Heart left ventricle (tissue), 16 donors: ENCODE measurements around the gene EVPLL. TPM values are rescaled to one million over a fixed set of nuclear protein-coding genes. Genes with fewer than 3 reads are reported as not detected.
"Not testable (repeated sequence)": the region's sequence is repeated elsewhere in the genome, so short reads cannot be mapped to it uniquely, and the experiment has no call there.

Experiments
- ATAC-seq, 4 donors: fragments of 200-7000 bp; cut with Tn5 transposase; one replicate each; pipeline ENCODE4 v1.9.1; 2020 to 2022; ENCODE audit warnings: moderate library complexity in 4 of 4, mild to moderate bottlenecking in 3 of 4, moderate number of reproducible peaks in 1 of 4
- DNase-seq, 5 donors: peaks; one replicate each; pipeline ENCODE4 v3.0.0-alpha.2; 2020
- H3K27ac ChIP-seq, 12 donors: fragments of 200-600 bp; sonication (generic) in 4 of 12; one replicate each; pipeline versions ENCODE4 v1.5.0 to v1.8.0; 2016 to 2022; ENCODE audit warnings: mild to moderate bottlenecking in 2 of 12
- H3K27me3 ChIP-seq, 9 donors: fragments of 200-600 bp; sonication (generic) in 2 of 9; one replicate each; pipeline versions ENCODE4 v1.5.1 to v1.8.0; 2016 to 2022; ENCODE audit warnings: mild to moderate bottlenecking in 3 of 9
- H3K36me3 ChIP-seq, 9 donors: fragments of 200-600 bp; sonication (generic) in 2 of 9; one replicate each; pipeline versions ENCODE4 v1.5.0 to v1.8.0; 2018 to 2022; ENCODE audit warnings: mild to moderate bottlenecking in 2 of 9
- H3K4me1 ChIP-seq, 12 donors: fragments of 200-600 bp; sonication (generic) in 4 of 12; one replicate each; pipeline versions ENCODE4 v1.5.0 to v1.8.0; 2016 to 2022; ENCODE audit warnings: mild to moderate bottlenecking in 3 of 12
- H3K4me3 ChIP-seq, 12 donors: fragments of 200-600 bp; sonication (generic) in 4 of 12; one replicate each; pipeline versions ENCODE4 v1.5.0 to v1.8.0; 2017 to 2022; ENCODE audit warnings: mild to moderate bottlenecking in 9 of 12, moderate library complexity in 4 of 12
- H3K9me3 ChIP-seq, 12 donors: fragments of 200-600 bp; sonication (generic) in 4 of 12; one replicate each; pipeline versions ENCODE4 v1.5.0 to v1.8.0; 2016 to 2022; ENCODE audit warnings: mild to moderate bottlenecking in 1 of 12
- POLR2A ChIP-seq, 2 donors: fragments of 450-650 bp; IDR thresholded peaks; one replicate each; pipeline ENCODE4 v1.6.1; 2017; ENCODE audit warnings: antibody characterized with exemption in 2 of 2, mild to moderate bottlenecking in 2 of 2, moderate library complexity in 2 of 2
- WGBS, 4 donors: extraction: QIAGEN DNeasy Blood & Tissue Kit in 2 of 4; methylation state at CpG; one replicate each; pipeline versions ENCODE4 v1.1.5 to v1.1.7; 2013 to 2018; 5-methylcytosine and 5-hydroxymethylcytosine counted together
- intact Hi-C, 10 donors: fragments of 100-400 bp; cut with DNase I; formaldehyde crosslinking; loops; one replicate each; pipeline versions ENCODE4 v1.11.1 to v1.14.2; 2022
- polyA plus RNA-seq, 2 donors: library from polyadenylated mRNA; stranded (reverse); fragments of 200-250 nt; gene quantifications; one replicate each; pipeline ENCODE4 v1.2.3, GENCODE V29; 2013
- total RNA-seq, 9 donors: library from RNA; depleted of rRNA in 2 of 9; stranded (reverse); fragments of >200 nt in 2 of 9; fragmentation: NEBNext Ultra II Directional in 3 of 9; extraction: Animal tissue kit (Norgen Biotek cat#: 25700) in 3 of 9; gene quantifications; one replicate each; pipeline versions ENCODE4 v1.1.0 to v1.2.4, GENCODE V29; 2016 to 2023
- TF ChIP-seq, protein P1 (sequence below), 12 donors: fragments of 200-600 bp; sonication (generic) in 4 of 12; IDR thresholded peaks; one replicate each; pipeline versions ENCODE4 v1.5.0 to v1.8.0; 2018 to 2022; ENCODE audit warnings: antibody characterized with exemption in 12 of 12, mild to moderate bottlenecking in 5 of 12
- donor health status: ischemic (EF 13 %, LVEDD 7.1; RV severe dilation, severe dysfunction).
- donor health status: healthy with polysubstance abuse.
- donor health status: DM: no; HTN: yes; CAD: no.
- donor health status: DM: no; HTN: no; CAD: no.
- donor health status: ischemic (EF 25% LVEDD 6.9; RV normal size, moderate dysfunction).
- donor health status: ischemic (EF 25% LVEDD 5.7; RV mildly dilated, moderate dysfunction).
- donor health status: healthy.
- donor health status: DM: yes; HTN: yes; CAD: no.
- donor health status: ischemic (EF 35%, LVEDD 5.7; RV mildly dilated, moderate dysfunction).
- donor health status: nonischemic (EF 11% LVEDD 7.7; RV severe dilation, severe dysfunction).
- donor health status: DM: yes; HTN: yes; CAD: no.
- donor health status: PGD.
- donor health status: ischemic (EF 29% LVEDD 5.4; RV normal size, mild dysfunction).
- donor health status: nonischemic (EF 23%, LVEDD 6.1; RV moderate dilation, normal function).

EVPLL gene
- total and polyA plus RNA-seq, 11 donors, result not detected

DNA sequence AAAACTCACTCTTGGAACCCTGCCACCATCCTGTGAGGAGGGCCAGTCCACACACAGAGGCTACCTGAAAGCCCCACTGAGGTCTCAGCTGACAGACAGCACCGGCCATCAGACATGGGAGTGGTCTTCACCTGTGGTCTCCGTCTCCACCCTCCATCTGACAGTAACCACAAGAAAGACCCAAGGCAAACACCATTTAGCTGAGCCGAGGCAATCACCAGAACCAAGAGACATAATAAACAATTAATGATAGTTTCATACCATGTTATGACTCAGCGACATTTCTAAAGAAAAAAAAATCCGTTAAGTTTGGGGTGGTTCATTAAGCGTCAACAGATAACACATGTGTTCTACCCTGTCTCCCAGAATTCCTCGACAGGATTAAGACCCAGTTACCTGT lies 6.1 kb upstream of the EVPLL start:
- Histone ChIP-seq H3K36me3 (no peaks in the 10 kb centered on the region), H3K9me3 (peaks cover 0 to 10% (median 0%) of the 10 kb centered on the region in 12 donors), H3K27me3 (peaks cover 0 to 10% (median 0%) of the 10 kb centered on the region in 9 donors), H3K27ac (no peak overlapping the region), H3K4me1 (no peaks in the 10 kb centered on the region), H3K4me3 (no peak overlapping the region)
- WGBS, 4 donors, result 84 to 88% (median 85%) methylated on average over 7 of the region's 7 CpGs
- intact Hi-C loops, result no loop called here
- DNase-seq (no peak), ATAC-seq (no peak)
- no peak for TF ChIP-seq POLR2A (IDR thresholded peaks at IDR 0.05)
- TF ChIP-seq, protein P1, sequence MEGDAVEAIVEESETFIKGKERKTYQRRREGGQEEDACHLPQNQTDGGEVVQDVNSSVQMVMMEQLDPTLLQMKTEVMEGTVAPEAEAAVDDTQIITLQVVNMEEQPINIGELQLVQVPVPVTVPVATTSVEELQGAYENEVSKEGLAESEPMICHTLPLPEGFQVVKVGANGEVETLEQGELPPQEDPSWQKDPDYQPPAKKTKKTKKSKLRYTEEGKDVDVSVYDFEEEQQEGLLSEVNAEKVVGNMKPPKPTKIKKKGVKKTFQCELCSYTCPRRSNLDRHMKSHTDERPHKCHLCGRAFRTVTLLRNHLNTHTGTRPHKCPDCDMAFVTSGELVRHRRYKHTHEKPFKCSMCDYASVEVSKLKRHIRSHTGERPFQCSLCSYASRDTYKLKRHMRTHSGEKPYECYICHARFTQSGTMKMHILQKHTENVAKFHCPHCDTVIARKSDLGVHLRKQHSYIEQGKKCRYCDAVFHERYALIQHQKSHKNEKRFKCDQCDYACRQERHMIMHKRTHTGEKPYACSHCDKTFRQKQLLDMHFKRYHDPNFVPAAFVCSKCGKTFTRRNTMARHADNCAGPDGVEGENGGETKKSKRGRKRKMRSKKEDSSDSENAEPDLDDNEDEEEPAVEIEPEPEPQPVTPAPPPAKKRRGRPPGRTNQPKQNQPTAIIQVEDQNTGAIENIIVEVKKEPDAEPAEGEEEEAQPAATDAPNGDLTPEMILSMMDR (IDR thresholded peaks at IDR 0.05), result no peak

- H3K4me3 ChIP-seq, H3K36me3 ChIP-seq, ATAC-seq, intact Hi-C loops, DNase-seq, H3K4me1 ChIP-seq, H3K27ac ChIP-seq, H3K27me3 ChIP-seq, H3K9me3 ChIP-seq: not testable (repeated sequence)
- 81 to 89% (median 82%) methylated on average over 6 of the region's 6 CpGs for WGBS, 4 donors
These were observed 4.4 kb upstream of the EVPLL start for GRCh38 chr17:18373181-18373580.

DNA sequence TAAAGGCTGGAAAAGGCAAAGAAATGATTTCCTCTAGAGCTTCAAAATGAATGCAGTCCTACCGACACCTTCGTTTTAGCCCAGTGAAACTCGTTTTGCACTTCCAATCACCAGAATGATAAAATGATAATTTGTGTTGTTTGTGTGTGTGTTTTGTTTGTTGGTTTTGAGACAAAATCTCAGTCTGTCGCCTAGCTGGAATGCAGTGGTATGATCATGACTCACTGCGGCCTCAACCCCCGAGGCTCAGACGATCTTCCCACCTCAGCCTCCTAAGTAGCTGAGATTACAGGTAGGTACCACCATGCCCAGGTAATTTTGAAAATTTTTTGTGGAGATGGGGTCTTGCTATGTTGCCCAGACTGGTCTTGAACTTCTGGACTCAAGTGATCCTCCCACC lies 3.4 kb upstream of the EVPLL start:
- no peak for DNase-seq
- Histone ChIP-seq H3K4me1 (no peaks in the 10 kb centered on the region), H3K36me3 (no peaks in the 10 kb centered on the region), H3K4me3 (no peak overlapping the region), H3K27ac (no peak overlapping the region), H3K9me3 (peaks cover 0 to 10% (median 0%) of the 10 kb centered on the region in 12 donors), H3K27me3 (peaks cover 0 to 10% (median 0%) of the 10 kb centered on the region in 9 donors)
- WGBS, 4 donors, result 78 to 88% (median 84%) methylated on average over 7 of the region's 7 CpGs
- ATAC-seq, result no peak
- TF ChIP-seq POLR2A (IDR thresholded peaks at IDR 0.05), result no peak
- TF ChIP-seq, protein P1 (IDR thresholded peaks at IDR 0.05), result no peak
- intact Hi-C loops, result no loop called here

GRCh38 chr17:18378205-18378505 lies 577 bp downstream of the EVPLL start:
- 90 to 95% (median 93%) methylated on average over 2 of the region's 2 CpGs; no CpG with 5 or more reads in 1 of the 4 donors for WGBS, 4 donors
- DNase-seq (no peak), ATAC-seq (no peak)
- intact Hi-C loops, result no loop called here
- TF ChIP-seq POLR2A (IDR thresholded peaks at IDR 0.05), result no peak
- TF ChIP-seq, protein P1 (IDR thresholded peaks at IDR 0.05), result no peak
- Histone ChIP-seq H3K4me1 (peaks cover 0 to 5% (median 0%) of the 10 kb centered on the region in 12 donors), H3K9me3 (peaks cover 0 to 10% (median 0%) of the 10 kb centered on the region in 12 donors), H3K27ac (no peak overlapping the region), H3K27me3 (peaks cover 7 to 38% (median 19%) of the 10 kb centered on the region in 9 donors), H3K36me3 (no peaks in the 10 kb centered on the region), H3K4me3 (no peak overlapping the region)

DNA sequence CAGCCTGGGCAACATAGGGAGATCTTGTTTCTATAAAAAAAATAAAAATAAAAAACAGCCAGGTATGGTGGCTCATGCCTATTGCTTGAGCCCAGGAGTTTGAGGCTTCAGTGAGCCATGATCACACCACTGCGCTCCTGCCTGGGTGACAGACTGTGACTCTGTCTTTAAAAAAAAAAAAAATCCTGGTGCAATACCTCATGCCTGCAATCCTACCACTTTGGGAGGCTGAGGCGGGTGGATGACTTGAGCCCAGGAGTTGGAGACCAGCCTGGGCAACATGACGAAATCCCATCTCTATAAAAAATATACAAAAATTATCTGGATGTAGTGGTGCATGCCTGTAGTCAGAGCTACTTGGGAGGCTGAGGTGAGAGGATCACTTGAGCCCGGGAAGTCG lies 1.0 kb downstream of the EVPLL start:
- H3K36me3 ChIP-seq, H3K4me3 ChIP-seq, DNase-seq, intact Hi-C loops, H3K27ac ChIP-seq, H3K4me1 ChIP-seq, ATAC-seq, H3K9me3 ChIP-seq: not testable (repeated sequence)
- WGBS, 4 donors, result 85 to 88% (median 87%) methylated on average over 5 of the region's 5 CpGs
- peaks cover 11 to 40% (median 19%) of the 10 kb centered on the region in 9 donors for H3K27me3 ChIP-seq
